CD4-positive, alpha-beta T cell treated with Interferon gamma for 1 hour (primary cell): ENCODE measurements around the gene OSBPL2.
A peak's percentile ranks its signal among the peaks of the same experiment; 100 is the strongest.

Source experiments
- DNase-seq: peaks from one replicate; pipeline ENCODE4 v3.0.0-alpha.2; 2020

Gene OSBPL2

GRCh38 chr20:62237801-62238568 is at the start of gene OSBPL2:
Gene OSBPL2 (plus strand): TSS chr20:62238521. CDS start chr20:62256185, 17,664 bp downstream.
- peak; percentile 100 for DNase-seq

DNA sequence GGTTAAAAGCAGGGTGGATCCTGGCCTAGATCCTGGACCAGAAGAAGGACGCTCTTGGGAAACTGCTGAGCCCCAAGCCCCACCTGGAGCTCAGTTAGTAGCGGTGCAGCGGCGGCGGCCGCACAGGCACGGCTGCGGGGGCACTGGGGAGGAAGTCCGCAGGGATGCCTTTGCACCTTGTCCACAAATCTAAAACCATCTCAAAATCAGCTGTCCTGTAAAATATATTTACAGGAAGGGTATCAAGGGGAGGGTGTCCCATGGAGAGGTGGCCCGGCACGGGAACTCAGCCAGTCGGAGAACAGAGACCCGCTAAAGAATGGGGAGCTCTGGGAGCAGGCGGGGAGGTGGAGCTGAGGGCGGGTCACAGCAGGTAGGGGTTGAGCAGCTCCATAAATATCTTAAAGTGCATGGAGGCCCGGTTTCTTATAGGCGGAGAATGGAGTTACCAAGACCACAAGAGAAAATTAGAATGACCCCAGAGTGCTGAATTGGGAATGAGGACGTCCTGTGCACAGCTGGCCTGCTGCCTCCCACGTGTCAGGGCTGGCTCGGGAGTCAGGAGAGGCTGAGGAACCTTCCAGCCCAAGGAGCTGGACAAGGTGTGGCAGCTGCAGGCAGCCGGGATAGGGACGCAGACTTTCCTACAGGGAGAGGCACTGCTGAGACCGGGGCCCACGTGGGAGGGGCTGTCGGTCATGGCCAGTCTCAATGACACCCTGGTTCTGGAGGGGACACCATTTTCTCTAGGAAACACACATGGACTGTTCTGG is 47.5 kb upstream of the OSBPL2 start:
- DNase-seq: no peak

DNA sequence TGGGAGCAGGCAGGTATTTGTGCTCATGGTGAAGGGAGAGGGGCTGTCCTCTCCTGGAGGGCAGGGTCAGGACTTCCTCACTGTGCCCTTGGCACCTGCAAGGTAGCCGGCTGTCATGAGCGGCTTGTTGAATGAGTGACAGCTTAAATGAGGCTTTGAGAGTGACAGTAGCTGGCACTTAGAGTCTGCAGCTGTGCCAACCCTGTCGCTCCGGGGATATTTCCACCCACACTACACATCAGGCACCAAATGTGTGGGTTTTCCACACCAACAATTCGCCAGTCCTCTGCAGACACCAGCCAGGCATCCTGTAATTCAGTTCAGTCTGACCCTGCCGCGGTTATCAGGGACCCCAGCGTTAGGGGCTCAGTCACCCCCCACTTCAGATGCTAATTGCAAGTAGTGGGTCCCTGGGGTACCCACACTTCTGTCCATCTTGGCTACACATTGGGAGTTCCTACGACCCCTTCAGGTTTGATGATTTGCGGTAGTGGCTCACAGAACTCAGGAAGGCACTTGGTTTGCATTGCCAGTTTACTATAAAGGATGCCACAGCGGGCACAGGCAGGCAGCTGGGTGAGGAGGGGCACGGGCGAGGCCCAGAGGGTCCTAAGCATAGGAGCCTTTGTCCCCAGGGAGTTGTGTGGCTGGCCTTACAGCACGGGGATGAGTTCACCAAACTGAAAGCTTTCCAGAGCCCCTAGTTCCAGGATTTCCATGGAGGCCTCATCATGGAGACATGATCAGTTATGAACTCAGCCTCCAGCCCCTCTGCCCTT is 46.4 kb upstream of the OSBPL2 start:
- no peak for DNase-seq

DNA sequence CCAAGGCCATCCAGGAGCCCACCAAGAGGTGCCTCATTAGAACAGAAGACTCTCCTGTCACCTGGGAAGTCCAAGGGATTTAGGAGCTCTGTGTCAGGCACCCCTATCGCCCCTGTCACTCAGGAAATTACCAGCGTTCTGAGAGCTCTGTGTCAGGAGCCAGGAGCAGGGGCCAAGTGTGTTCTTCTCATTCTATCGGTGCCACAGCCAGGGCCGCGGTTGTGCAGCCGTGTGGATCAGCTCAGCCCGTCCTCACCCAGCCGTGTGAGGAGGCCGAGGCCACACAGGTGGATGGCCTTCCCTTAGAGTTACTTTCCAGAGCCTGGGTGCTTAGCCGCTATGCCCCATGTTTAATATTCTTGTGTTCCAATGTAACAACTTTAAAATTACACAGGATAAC is 45.7 kb upstream of the OSBPL2 start:
- DNase-seq: no peak

GRCh38 chr20:62193079-62194025 is 45.0 kb upstream of the OSBPL2 start:
- DNase-seq: no peak

DNA sequence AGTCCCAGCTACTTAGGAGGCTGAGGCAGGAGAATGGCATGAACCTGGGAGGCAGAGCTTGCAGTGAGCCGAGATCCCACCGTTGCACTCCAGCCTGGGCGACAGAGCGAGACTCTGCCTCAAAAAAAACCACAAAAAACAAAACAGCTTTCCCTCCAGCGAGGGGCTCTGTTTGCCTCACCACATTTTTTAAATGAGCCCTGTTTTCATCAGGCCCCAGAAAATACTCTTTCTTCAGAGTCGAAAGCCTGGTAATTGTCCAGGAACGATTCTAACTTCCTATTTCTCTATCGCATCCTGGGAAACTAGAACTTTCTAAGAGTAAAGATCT is 43.3 kb upstream of the OSBPL2 start:
- no peak for DNase-seq

DNA sequence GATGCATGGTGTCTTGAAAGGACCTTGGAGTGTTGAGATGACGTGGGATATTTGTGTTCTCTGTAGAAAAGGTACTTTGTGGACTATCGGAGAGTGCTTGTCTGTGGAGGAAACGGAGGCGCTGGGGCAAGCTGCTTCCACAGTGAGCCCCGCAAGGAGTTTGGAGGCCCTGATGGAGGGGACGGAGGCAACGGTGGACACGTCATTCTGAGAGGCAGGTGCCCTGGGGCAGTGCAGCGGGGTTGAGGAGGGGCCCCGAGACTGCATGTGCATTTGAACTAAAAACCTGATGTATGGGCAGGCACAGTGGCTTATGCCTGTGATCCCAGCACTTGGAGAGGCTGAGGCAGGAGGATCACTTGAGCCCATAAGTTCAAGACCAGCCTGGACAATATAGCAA is 42.6 kb upstream of the OSBPL2 start:
- no peak for DNase-seq

DNA sequence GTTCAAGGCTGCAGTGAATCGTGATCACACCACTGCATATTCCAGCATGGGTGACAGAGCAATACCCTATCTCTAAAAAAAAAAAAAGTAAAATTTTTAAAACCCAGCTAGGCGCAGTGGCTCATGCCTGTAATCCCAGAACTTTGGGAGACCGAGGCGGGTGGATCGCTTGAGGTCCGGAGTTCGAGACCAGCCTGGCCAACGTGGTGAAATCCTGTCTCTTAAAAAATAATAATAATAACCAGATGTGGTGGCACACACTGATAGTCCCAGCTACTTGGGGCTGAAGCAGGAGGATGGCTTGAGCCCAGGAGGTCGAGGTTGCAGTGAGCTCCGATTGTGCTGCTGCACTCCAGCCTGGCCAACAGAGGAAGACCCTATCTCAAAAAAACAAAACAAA is 42.0 kb upstream of the OSBPL2 start:
- DNase-seq: no peak

- DNase-seq: no peak
Measured at GRCh38 chr20:62197311-62197710, 41.0 kb upstream of the OSBPL2 start.

GRCh38 chr20:62197801-62198200 is 40.5 kb upstream of the OSBPL2 start:
- DNase-seq: no peak

DNA sequence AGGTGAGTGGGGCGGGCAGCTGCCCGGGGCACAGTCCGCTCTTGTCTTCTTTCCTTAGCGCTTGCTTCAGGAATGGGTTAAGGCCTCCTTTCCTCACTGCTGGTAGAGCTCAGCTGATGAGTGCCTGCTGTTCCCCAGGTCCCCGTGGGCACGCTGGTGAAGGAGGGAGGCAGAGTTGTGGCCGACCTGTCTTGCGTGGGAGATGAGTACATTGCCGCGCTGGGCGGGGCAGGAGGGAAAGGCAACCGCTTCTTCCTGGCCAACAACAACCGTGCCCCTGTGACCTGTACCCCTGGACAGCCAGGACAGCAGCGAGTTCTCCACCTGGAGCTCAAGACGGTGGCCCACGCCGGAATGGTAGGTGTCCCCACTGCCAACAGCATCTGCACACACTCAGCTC is 39.8 kb upstream of the OSBPL2 start:
- no peak for DNase-seq

DNA sequence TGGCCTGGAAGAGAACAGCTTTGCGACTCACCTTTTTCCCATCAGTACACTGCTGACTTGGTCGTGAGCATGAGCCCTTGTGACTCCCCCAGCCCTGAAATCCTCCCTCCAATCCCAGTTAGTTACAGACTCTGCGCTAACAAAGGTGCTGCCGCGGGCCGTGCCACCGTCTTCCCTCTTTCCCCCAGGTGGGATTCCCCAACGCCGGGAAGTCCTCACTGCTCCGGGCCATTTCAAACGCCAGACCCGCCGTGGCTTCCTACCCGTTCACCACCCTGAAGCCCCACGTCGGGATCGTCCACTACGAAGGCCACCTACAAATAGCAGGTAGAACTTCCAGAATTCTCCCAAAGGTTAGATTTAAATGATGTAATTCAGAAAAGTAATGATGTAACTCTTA is 39.4 kb upstream of the OSBPL2 start:
- DNase-seq: no peak

- no peak for DNase-seq
Measured at GRCh38 chr20:62200491-62201172, 37.7 kb upstream of the OSBPL2 start.

DNA sequence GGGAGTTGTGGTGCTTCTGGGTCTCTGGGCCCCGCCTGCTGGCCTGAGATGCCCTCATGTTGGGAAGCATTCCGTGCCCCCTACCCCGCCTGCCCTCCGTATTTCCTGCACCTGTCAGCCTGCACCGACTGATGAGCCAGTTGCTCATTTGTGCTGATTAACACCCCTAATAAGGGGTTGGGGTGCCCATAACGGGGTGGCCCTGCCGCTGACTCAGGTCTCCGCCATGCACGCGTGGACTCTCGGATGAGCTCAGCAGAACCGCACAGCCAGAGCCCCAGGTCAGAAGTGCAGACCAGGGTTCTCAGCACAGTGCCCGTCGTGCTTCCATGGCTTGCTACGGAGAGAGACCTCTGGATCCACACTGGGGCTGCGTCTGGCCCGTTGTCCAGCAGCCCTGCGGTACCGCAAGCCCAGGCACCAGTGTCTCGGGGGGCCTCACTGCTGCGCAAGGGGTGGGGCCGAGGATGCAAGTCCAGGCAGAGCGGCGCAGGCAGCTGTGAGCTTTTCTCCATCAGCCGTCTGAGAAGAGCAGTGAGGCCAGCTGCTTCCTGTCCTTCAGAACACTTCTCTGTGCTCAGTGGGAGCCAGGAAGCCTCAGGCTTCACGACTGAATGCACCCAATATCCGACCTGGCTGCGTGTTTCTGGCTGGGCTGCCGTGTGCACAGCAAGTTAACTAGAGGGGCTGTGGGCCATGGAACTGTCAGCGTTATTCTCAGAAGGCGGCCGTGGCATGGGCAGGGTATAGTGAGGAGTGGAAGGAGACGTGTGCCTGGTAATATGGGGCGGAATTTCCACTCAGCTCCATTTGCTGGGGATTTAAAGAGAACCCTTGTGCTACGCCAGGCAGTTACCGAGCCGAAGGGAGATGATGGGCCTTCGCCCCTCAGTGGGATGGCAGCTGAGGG is 36.9 kb upstream of the OSBPL2 start:
- DNase-seq: peak; percentile 12

DNA sequence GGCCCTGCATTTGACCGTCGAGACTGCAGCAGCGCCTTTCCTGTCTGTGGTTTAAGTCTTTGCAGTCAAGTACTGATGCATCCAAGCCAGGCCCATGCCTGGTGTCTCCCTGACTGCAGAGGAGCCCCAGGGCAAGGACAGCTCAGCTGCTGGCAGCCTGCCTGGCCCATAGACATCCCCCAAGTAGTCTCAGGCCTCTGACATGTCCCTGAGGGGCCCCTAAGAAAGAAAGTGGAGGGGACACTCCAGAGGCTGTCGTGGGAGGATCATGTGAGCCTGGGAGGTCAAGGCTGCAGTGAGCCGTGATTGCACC is 36.3 kb upstream of the OSBPL2 start:
- DNase-seq: no peak

GRCh38 chr20:62202676-62203377 is 35.5 kb upstream of the OSBPL2 start:
- no peak for DNase-seq

DNA sequence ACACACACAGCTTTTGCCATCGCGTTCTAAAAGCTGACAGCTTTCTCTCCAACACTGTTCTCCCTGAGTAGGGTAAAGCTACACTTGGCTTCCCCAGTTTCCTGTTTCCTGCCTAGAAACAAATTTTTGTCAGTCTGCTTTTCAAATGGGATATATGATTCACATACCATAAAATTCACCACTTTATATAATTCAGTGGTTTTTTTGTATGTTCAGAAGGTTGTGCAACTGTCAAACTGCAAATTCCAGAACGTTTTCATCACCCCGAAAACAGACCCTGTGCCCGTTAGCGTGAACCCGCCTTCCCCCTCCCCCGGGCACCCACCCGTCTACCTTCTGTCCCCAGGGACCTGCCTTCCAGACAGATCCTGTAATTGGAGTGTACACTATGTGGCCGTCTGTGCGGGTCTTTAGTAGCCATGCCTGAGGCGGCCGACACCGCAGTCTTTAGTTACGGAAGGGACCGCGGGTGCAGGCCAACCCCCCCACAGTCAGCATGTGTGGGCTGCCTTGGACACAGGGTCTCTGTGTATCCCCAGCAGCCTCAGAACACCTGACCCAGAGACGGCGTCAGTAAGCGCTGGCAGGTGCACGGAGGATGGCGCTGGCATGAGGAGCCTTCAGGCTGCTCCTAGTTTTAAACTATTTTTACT is 34.8 kb upstream of the OSBPL2 start:
- no peak for DNase-seq

DNA sequence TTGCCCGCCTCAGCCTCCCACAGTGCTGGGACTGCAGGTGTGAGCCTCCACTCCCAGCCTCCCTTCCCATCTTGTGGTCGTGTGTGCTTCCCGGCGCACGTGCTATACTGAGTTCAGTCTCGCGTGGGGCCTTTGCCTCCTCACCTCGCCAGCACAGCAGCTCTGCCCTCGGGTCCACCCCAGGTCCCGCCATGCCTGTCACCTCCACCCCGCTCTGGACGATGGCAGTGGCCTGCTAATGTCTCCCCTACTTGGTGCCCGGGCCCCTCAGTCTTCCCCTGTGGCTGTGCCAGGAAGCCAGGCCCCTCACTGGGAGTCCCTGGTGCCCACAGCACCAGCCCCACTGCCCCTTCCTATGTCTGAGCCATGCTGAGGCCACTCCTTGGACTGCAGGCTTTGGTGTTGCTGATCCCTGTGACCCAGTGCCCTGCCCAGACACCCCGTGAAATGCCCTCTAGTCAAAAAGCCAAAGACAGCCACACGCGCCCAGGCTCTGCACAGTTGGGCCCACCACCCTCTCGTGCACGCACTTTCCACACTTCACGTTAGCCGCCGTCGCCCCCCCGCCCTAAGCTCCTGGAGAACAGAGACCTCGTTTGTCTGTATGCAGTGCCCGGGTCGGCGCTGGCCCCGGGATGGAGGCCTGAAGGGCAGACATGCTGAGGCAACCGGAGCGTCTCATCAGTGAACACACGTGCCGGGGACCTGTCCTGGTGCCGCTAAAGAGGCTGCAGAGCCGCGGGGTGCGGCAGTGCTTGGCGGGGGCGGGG is 32.5 kb upstream of the OSBPL2 start:
- no peak for DNase-seq

DNA sequence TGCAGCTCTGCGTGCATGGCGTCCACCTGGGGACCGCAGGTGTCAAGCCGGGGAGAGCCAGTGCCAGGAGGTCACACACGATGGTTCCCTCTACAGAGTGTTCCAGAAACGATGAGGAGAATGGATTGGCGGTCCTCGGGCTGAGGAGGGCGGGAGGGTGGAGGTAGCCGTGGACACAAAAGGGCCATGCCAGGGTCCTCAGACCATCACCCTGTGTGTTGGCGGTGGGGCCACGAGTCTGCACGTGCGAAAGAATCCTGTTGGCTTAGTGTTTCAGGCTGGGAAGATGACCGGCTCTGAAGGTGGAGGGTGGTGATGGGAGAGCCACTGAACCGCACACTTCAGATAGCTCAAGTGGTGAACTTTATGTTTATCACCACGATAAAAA is 31.9 kb upstream of the OSBPL2 start:
- no peak for DNase-seq
